ENCODE measurements around the gene SLC26A3.

SLC26A3 gene

GRCh38 chr7:107723255-107723654 lies 79.8 kb downstream of the SLC26A3 start:
- TF ChIP-seq ELK4 (IDR thresholded peaks at IDR 0.05; ENCODE audit: borderline replicate concordance, low read depth, low read length) (no peak), ZNF138 (tag by site-specific recombination; IDR thresholded peaks at IDR 0.05; ENCODE audit: borderline replicate concordance) (no peak)
- ChIA-PET CTCF (interaction anchor here (0.7 to 2.8 kb wide), 6 partner anchors 11 to 930 kb away, joined by 3 to 27 read pairs (median 4); no protein-coding TSS in a partner anchor), POLR2A (interaction anchor here (0.6 kb wide), 1 partner anchor 29 kb away, joined by 3 read pairs; no protein-coding TSS in a partner anchor)
- no peak overlapping the region for H3K4me3 ChIP-seq (ENCODE audit: low read depth, low read length)
- no peaks in the 10 kb centered on the region for H3K4me1 ChIP-seq (ENCODE audit: control insufficient read depth, insufficient read depth, low read length)
- H3K9me3 ChIP-seq (ENCODE audit: control insufficient read depth, insufficient read depth, low read depth, low read length), result no peaks in the 10 kb centered on the region
- H3K27ac ChIP-seq (ENCODE audit: extremely low read depth, low read depth, low read length), result no peak overlapping the region
- H3K36me3 ChIP-seq (ENCODE audit: control insufficient read depth in 2 of 2, insufficient read depth in 1 of 2, low read length in 2 of 2), result no peaks in the 10 kb centered on the region

GRCh38 chr7:107721286-107721685 lies 81.7 kb downstream of the SLC26A3 start:
- TF ChIP-seq ZNF223 (tag by site-specific recombination; IDR thresholded peaks at IDR 0.05), result no peak
- Histone ChIP-seq H3K36me3 (ENCODE audit: control insufficient read depth in 2 of 2, insufficient read depth in 1 of 2, low read length in 2 of 2) (no peaks in the 10 kb centered on the region), H3K4me3 (ENCODE audit: low read depth, low read length) (no peak overlapping the region), H3K27ac (ENCODE audit: extremely low read depth, low read depth, low read length) (no peak overlapping the region), H3K9me3 (ENCODE audit: control insufficient read depth, insufficient read depth, low read depth, low read length) (no peaks in the 10 kb centered on the region), H3K4me1 (ENCODE audit: control insufficient read depth, insufficient read depth, low read length) (no peaks in the 10 kb centered on the region)
- POLR2A ChIA-PET, result no interaction called here
- CTCF ChIA-PET, result no interaction called here

GRCh38 chr7:107718456-107719193 lies 84.4 kb downstream of the SLC26A3 start:
- H3K4me1 ChIP-seq (ENCODE audit: control insufficient read depth, insufficient read depth, low read length), result no peaks in the 10 kb centered on the region
- H3K27ac ChIP-seq (ENCODE audit: extremely low read depth, low read depth, low read length), result no peak overlapping the region
- H3K36me3 ChIP-seq (ENCODE audit: control insufficient read depth in 2 of 2, insufficient read depth in 1 of 2, low read length in 2 of 2), result no peaks in the 10 kb centered on the region
- H3K9me3 ChIP-seq (ENCODE audit: control insufficient read depth, insufficient read depth, low read depth, low read length), result no peaks in the 10 kb centered on the region
- peak; percentile 70 for TF ChIP-seq PRDM1 (tag by site-specific recombination; IDR thresholded peaks at IDR 0.05)
- TF ChIP-seq ZNF560 (tag by site-specific recombination; IDR thresholded peaks at IDR 0.05; ENCODE audit: borderline replicate concordance), result no peak
- CTCF ChIA-PET, result no interaction called here
- no peak overlapping the region for H3K4me3 ChIP-seq (ENCODE audit: low read depth, low read length)
- POLR2A ChIA-PET, result no interaction called here

GRCh38 chr7:107715531-107715930 lies 87.5 kb downstream of the SLC26A3 start:
- no peak for TF ChIP-seq ZNF2 (tag by site-specific recombination; IDR thresholded peaks at IDR 0.05)
- TF ChIP-seq ZNF555 (tag by site-specific recombination; conservative IDR thresholded peaks at IDR 0.05), result no peak
- POLR2A ChIA-PET, result interaction anchor here (0.6 kb wide), 1 partner anchor 26 kb away, joined by 3 read pairs; no protein-coding TSS in a partner anchor
- Histone ChIP-seq H3K36me3 (ENCODE audit: control insufficient read depth in 2 of 2, insufficient read depth in 1 of 2, low read length in 2 of 2) (no peaks in the 10 kb centered on the region), H3K9me3 (ENCODE audit: control insufficient read depth, insufficient read depth, low read depth, low read length) (no peaks in the 10 kb centered on the region), H3K27ac (ENCODE audit: extremely low read depth, low read depth, low read length) (no peak overlapping the region), H3K4me1 (ENCODE audit: control insufficient read depth, insufficient read depth, low read length) (no peaks in the 10 kb centered on the region), H3K4me3 (ENCODE audit: low read depth, low read length) (no peak overlapping the region)
- CTCF ChIA-PET, result no interaction called here

All from HEK293 (cell line).